Trophoblast cell (in vitro differentiated cells and primary cell): ENCODE data around the gene CHN2.

ENCODE experiments used
- DNase-seq, 2 donors: peaks; one replicate each; pipeline ENCODE4 v3.0.0-alpha.2; 2016
- H2AFZ ChIP-seq: 2 replicates; pipeline ENCODE4 v1.6.1; 2013; ENCODE audit warnings: low read length, moderate library complexity, mild to moderate bottlenecking; ENCODE audit not compliant: insufficient read depth, poor library complexity
- H2AK5ac ChIP-seq: 2 replicates; pipeline ENCODE4 v1.6.1; 2013; ENCODE audit warnings: mild to moderate bottlenecking, low read length
- H2BK120ac ChIP-seq: 2 replicates; pipeline ENCODE4 v1.6.1; 2013; ENCODE audit warnings: low read length, mild to moderate bottlenecking, moderate library complexity; ENCODE audit not compliant: insufficient read depth, poor library complexity
- H2BK12ac ChIP-seq: 2 replicates; pipeline ENCODE4 v1.6.1; 2013; ENCODE audit warnings: mild to moderate bottlenecking, low read length, moderate library complexity
- H2BK5ac ChIP-seq: 2 replicates; pipeline ENCODE4 v1.6.1; 2013; ENCODE audit warnings: low read length, low read depth, moderate library complexity, mild to moderate bottlenecking; ENCODE audit not compliant: poor library complexity
- H3K14ac ChIP-seq: 2 replicates; pipeline ENCODE4 v1.6.1; 2013; ENCODE audit warnings: mild to moderate bottlenecking, low read length
- H3K18ac ChIP-seq: 2 replicates; pipeline ENCODE4 v1.6.1; 2013; ENCODE audit warnings: mild to moderate bottlenecking, low read length
- H3K23ac ChIP-seq: 2 replicates; pipeline ENCODE4 v1.6.1; 2013; ENCODE audit warnings: low read length
- H3K27ac ChIP-seq: 2 replicates; pipeline ENCODE4 v1.5.1; 2013; ENCODE audit warnings: low read depth, mild to moderate bottlenecking, inconsistent platforms, low read length, moderate library complexity
- H3K27me3 ChIP-seq: 2 replicates; pipeline ENCODE4 v1.6.1; 2013; ENCODE audit warnings: inconsistent platforms, mild to moderate bottlenecking, low read length, moderate library complexity; ENCODE audit not compliant: insufficient read depth
- H3K36me3 ChIP-seq, 2 experiments: 1 replicate in 1 of 2; 2 replicates in 1 of 2; pipeline ENCODE4 v1.6.1; 2013; ENCODE audit warnings: low read length in 2 of 2, mild to moderate bottlenecking in 2 of 2, moderate library complexity in 1 of 2; ENCODE audit not compliant: insufficient read depth in 2 of 2, control insufficient read depth in 1 of 2
- H3K4ac ChIP-seq: 2 replicates; pipeline ENCODE4 v1.6.1; 2013; ENCODE audit warnings: low read depth, mild to moderate bottlenecking, low read length, moderate library complexity
- H3K4me1 ChIP-seq, 2 experiments: 1 replicate in 1 of 2; 2 replicates in 1 of 2; pipeline ENCODE4 v1.6.1; 2013; ENCODE audit warnings: low read length in 2 of 2, mild to moderate bottlenecking in 2 of 2, moderate library complexity in 1 of 2; ENCODE audit not compliant: insufficient read depth in 2 of 2, control insufficient read depth in 1 of 2
- H3K4me2 ChIP-seq: 2 replicates; pipeline ENCODE4 v1.6.1; 2013; ENCODE audit warnings: inconsistent platforms, mild to moderate bottlenecking, low read length, moderate library complexity
- H3K4me3 ChIP-seq: 2 replicates; pipeline ENCODE4 v1.5.1; 2013; ENCODE audit warnings: mild to moderate bottlenecking, low read depth, low read length, inconsistent platforms
- H3K79me1 ChIP-seq: one replicate; pipeline ENCODE4 v1.6.1; 2013; ENCODE audit warnings: low read length
- H3K79me2 ChIP-seq: 2 replicates; pipeline ENCODE4 v1.6.1; 2013; ENCODE audit warnings: low read length, mild to moderate bottlenecking; ENCODE audit not compliant: control insufficient read depth, insufficient read depth, poor library complexity
- H3K9ac ChIP-seq: 2 replicates; pipeline ENCODE4 v1.6.1; 2013; ENCODE audit warnings: mild to moderate bottlenecking, low read length
- H3K9me3 ChIP-seq: 2 replicates; pipeline ENCODE4 v1.6.1; 2013; ENCODE audit warnings: low read depth, mild to moderate bottlenecking, control low read depth, inconsistent platforms, low read length; ENCODE audit not compliant: insufficient read depth
- H4K12ac ChIP-seq: 2 replicates; pipeline ENCODE4 v1.6.1; 2013; ENCODE audit warnings: low read depth, mild to moderate bottlenecking, low read length, moderate library complexity
- H4K8ac ChIP-seq: 2 replicates; pipeline ENCODE4 v1.6.1; 2013; ENCODE audit warnings: low read depth, mild to moderate bottlenecking, low read length, moderate library complexity
- H4K91ac ChIP-seq: one replicate; pipeline ENCODE4 v1.6.1; 2013; ENCODE audit warnings: low read depth, mild to moderate bottlenecking, low read length, moderate library complexity
- WGBS: extraction: QIAGEN DNeasy Blood & Tissue Kit; methylation state at CpG from one replicate; pipeline ENCODE4 v1.1.7; 2013; ENCODE audit warnings: missing lambda C conversion rate; ENCODE audit not compliant: insufficient read length, insufficient coverage; ENCODE audit errors: extremely low coverage; 5-methylcytosine and 5-hydroxymethylcytosine counted together

Gene CHN2

GRCh38 chr7:29242265-29242664 is 47.7 kb downstream of the CHN2 start:
- Histone ChIP-seq H4K8ac (no peak overlapping the region), H2AK5ac (no peak overlapping the region), H3K4me2 (no peak overlapping the region), H2BK120ac (no peak overlapping the region), H3K27ac (no peak overlapping the region), H3K9me3 (no peaks in the 10 kb centered on the region), H3K36me3 (peaks cover 5 to 11% of the 10 kb centered on the region in 2 experiments), H4K12ac (no peak overlapping the region), H2BK5ac (no peak overlapping the region), H3K4ac (no peak overlapping the region), H4K91ac (no peak overlapping the region), H3K79me1 (peaks cover 19% of the 10 kb centered on the region), H3K23ac (no peak overlapping the region), H2AFZ (no peak overlapping the region), H3K14ac (no peak overlapping the region), H3K4me3 (no peak overlapping the region), H3K18ac (no peak overlapping the region), H3K9ac (no peak overlapping the region), H3K27me3 (no peaks in the 10 kb centered on the region), H2BK12ac (no peak overlapping the region), H3K4me1 (peaks cover 8 to 10% of the 10 kb centered on the region in 2 experiments), H3K79me2 (peaks cover 5% of the 10 kb centered on the region)
- no peak for DNase-seq
- no CpG with 5 or more reads among the region's 3 CpGs for WGBS

- H3K18ac ChIP-seq = no peak overlapping the region
- peaks cover 12% of the 10 kb centered on the region for H3K79me1 ChIP-seq
- no peak overlapping the region for H4K91ac ChIP-seq
- no peak overlapping the region for H2BK5ac ChIP-seq
- H3K14ac ChIP-seq = no peak overlapping the region
- H3K36me3 ChIP-seq = peaks cover 14 to 20% of the 10 kb centered on the region in 2 experiments
- H2BK12ac ChIP-seq = no peak overlapping the region
- H3K4me3 ChIP-seq = no peak overlapping the region
- no peak overlapping the region for H3K23ac ChIP-seq
- no peak overlapping the region for H4K12ac ChIP-seq
- no peak overlapping the region for H2AFZ ChIP-seq
- no peak overlapping the region for H2AK5ac ChIP-seq
- peaks cover 9 to 11% of the 10 kb centered on the region in 2 experiments for H3K4me1 ChIP-seq
- no peak overlapping the region for H2BK120ac ChIP-seq
- H3K27ac ChIP-seq = no peak overlapping the region
- H4K8ac ChIP-seq = no peak overlapping the region
- H3K4ac ChIP-seq = no peak overlapping the region
- H3K4me2 ChIP-seq = no peak overlapping the region
- H3K9me3 ChIP-seq = no peaks in the 10 kb centered on the region
- H3K9ac ChIP-seq = no peak overlapping the region
- WGBS = no CpG with 5 or more reads among the region's 11 CpGs
- peaks cover 3% of the 10 kb centered on the region for H3K79me2 ChIP-seq
- DNase-seq = peak; percentile 87 to 93
- H3K27me3 ChIP-seq = no peaks in the 10 kb centered on the region
Observed at GRCh38 chr7:29243910-29244655, 49.5 kb downstream of the CHN2 start.

GRCh38 chr7:29247224-29247962 is 52.8 kb downstream of the CHN2 start:
- H2AK5ac ChIP-seq = no peak overlapping the region
- WGBS = no CpG with 5 or more reads among the region's 6 CpGs
- no peak overlapping the region for H4K91ac ChIP-seq
- peaks cover 3% of the 10 kb centered on the region for H3K79me1 ChIP-seq
- no peak for DNase-seq
- peaks cover 6 to 11% of the 10 kb centered on the region in 2 experiments for H3K4me1 ChIP-seq
- H3K14ac ChIP-seq = no peak overlapping the region
- no peak overlapping the region for H2BK120ac ChIP-seq
- no peak overlapping the region for H4K8ac ChIP-seq
- H3K27me3 ChIP-seq = no peaks in the 10 kb centered on the region
- H3K9ac ChIP-seq = no peak overlapping the region
- no peak overlapping the region for H3K27ac ChIP-seq
- H4K12ac ChIP-seq = no peak overlapping the region
- peaks cover 2% of the 10 kb centered on the region for H3K79me2 ChIP-seq
- no peak overlapping the region for H3K23ac ChIP-seq
- H3K36me3 ChIP-seq = peaks cover 20% of the 10 kb centered on the region in 2 experiments
- H3K9me3 ChIP-seq = no peaks in the 10 kb centered on the region
- no peak overlapping the region for H3K4me3 ChIP-seq
- no peak overlapping the region for H2AFZ ChIP-seq
- no peak overlapping the region for H2BK5ac ChIP-seq
- H3K4ac ChIP-seq = no peak overlapping the region
- no peak overlapping the region for H3K18ac ChIP-seq
- H2BK12ac ChIP-seq = no peak overlapping the region
- H3K4me2 ChIP-seq = no peak overlapping the region

GRCh38 chr7:29247963-29248236 is 53.3 kb downstream of the CHN2 start:
- DNase-seq = no peak
- no peaks in the 10 kb centered on the region for H3K9me3 ChIP-seq
- H3K79me2 ChIP-seq = peaks cover 2% of the 10 kb centered on the region
- H2AK5ac ChIP-seq = no peak overlapping the region
- no peak overlapping the region for H4K8ac ChIP-seq
- H3K27ac ChIP-seq = no peak overlapping the region
- H2BK12ac ChIP-seq = no peak overlapping the region
- peaks cover 20 to 21% of the 10 kb centered on the region in 2 experiments for H3K36me3 ChIP-seq
- H3K4me2 ChIP-seq = no peak overlapping the region
- WGBS = no CpG with 5 or more reads among the region's 3 CpGs
- H4K12ac ChIP-seq = no peak overlapping the region
- no peak overlapping the region for H2BK5ac ChIP-seq
- no peak overlapping the region for H4K91ac ChIP-seq
- H3K9ac ChIP-seq = no peak overlapping the region
- H3K14ac ChIP-seq = no peak overlapping the region
- H3K18ac ChIP-seq = peak overlapping the region; percentile 22
- no peak overlapping the region for H2AFZ ChIP-seq
- H3K23ac ChIP-seq = no peak overlapping the region
- no peaks in the 10 kb centered on the region for H3K27me3 ChIP-seq
- peaks cover 6 to 11% of the 10 kb centered on the region in 2 experiments for H3K4me1 ChIP-seq
- H3K4me3 ChIP-seq = no peak overlapping the region
- no peak overlapping the region for H2BK120ac ChIP-seq
- peak overlapping the region; percentile 20 for H3K4ac ChIP-seq
- H3K79me1 ChIP-seq = peaks cover 3% of the 10 kb centered on the region
